GM12892 (cell line): ENCODE results near the gene WIPI1.

ENCODE experiments used
- POLR2A ChIP-seq: IDR thresholded peaks from 2 replicates; pipeline ENCODE4 v1.6.1; 2011; ENCODE audit warnings: low read depth, low read length, control low read depth
- POLR2AphosphoS5 ChIP-seq: IDR thresholded peaks from 2 replicates; pipeline ENCODE4 v1.6.1; 2011; ENCODE audit warnings: low read depth, low read length, control low read depth
- TAF1 ChIP-seq: IDR thresholded peaks from 2 replicates; pipeline ENCODE4 v1.6.1; 2011; ENCODE audit warnings: low read depth, mild to moderate bottlenecking, control low read depth, low read length, borderline replicate concordance

DNA sequence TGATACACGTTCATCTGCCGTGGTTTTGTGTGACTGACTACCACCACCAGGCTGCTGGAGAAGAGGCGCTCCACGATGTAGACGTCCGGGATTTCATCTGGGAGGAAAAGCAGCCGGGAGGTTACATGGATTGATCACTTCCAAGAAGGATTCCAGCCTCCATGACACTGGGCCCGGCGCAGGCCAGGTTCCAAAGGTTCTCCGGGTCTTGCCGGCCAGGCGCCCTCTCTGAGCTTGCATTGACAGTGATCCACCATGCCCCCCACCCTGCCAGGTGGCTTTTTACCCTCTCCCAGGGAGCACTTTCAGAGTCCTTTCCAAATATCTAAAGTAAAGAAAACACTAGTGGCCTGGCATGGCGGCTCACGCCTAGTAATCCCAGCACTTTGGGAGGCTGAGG lies 6.5 kb downstream of the WIPI1 start:
- TF ChIP-seq POLR2A (no peak), TAF1 (no peak), POLR2AphosphoS5 (no peak)
